Activated T-cell treated with anti-CD3 and anti-CD28 coated beads for 1 hour (primary cell): ENCODE measurements around the gene ABCB6.

Experiments used
- DNase-seq: peaks from one replicate; pipeline ENCODE4 v3.0.0-alpha.2; 2020; ENCODE audit warnings: low read depth

ABCB6 gene

DNA sequence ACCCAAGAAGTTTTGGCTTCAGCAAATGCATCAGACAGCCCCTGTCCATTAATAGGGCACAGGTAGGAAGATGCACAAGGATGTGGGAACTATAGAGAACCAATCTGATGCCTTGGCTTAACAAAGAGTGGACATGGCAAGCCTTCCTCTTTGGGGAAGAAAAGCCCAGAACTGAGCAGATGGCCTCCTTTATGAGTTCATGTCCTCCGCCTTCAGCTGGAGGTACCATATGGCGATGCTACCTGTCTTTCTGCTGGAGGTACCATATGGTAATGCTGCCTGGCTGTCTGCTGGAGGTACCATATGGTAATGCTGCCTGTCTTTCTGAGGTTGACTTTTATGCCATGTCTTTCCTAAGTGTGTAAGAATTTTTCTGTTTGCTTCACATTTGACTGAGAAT is 34.6 kb downstream of the ABCB6 start:
- no peak for DNase-seq

DNA sequence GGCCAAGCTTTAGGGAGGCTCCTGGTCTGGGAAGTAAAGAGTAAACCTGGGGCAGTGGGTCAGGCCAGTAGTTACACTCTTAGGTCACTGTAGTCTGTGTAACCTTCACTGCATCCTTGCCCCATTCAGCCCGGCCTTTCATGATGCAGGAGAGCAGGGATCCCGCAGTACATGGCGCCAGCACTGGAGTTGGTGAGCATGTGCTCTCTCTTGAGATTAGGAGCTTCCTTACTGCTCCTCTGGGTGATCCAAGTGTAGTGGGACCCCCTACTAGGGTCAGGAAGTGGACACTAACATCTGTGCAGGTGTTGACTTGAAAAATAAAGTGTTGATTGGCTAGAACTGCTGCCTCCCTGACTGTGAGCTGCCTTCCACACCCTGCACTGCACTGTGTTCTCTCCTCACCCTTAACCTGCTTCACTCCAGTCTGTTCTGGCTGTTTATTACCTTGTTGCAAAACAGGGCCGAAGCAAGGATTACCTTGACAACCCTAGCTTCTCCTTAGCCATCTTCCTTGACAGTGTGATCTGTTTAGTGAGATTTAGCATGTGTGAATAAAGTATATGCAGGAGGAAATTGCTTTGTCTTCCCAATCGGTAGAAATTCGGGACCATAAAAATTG is 35.5 kb downstream of the ABCB6 start:
- no peak for DNase-seq

DNA sequence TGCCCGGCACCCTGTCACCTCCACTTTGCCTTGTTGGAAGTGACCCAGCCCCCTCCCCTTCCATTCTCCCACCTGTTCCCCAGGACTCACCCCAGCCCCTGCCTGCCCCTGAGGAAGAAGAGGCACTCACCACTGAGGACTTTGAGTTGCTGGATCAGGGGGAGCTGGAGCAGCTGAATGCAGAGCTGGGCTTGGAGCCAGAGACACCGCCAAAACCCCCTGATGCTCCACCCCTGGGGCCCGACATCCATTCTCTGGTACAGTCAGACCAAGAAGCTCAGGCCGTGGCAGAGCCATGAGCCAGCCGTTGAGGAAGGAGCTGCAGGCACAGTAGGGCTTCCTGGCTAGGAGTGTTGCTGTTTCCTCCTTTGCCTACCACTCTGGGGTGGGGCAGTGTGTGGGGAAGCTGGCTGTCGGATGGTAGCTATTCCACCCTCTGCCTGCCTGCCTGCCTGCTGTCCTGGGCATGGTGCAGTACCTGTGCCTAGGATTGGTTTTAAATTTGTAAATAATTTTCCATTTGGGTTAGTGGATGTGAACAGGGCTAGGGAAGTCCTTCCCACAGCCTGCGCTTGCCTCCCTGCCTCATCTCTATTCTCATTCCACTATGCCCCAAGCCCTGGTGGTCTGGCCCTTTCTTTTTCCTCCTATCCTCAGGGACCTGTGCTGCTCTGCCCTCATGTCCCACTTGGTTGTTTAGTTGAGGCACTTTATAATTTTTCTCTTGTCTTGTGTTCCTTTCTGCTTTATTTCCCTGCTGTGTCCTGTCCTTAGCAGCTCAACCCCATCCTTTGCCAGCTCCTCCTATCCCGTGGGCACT is 36.2 kb downstream of the ABCB6 start:
- DNase-seq: no peak

DNA sequence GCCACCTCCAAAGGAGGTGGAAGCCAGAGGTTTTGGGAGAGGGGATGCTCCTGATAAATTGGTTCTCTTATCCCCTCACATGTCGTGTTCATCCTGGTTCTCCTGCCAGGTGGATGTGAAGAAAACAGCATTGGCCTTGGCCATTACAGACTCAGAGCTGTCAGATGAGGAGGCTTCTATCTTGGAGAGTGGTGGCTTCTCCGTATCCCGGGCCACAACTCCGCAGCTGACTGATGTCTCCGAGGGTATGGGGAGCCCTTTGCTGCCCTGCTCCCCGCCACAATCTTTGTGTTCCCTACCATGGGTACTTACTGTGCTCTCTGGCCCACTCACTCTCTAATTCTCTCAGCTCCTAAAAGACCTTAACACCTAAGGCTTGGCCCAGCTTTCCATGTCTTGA is 37.2 kb downstream of the ABCB6 start:
- DNase-seq: no peak

- no peak for DNase-seq
These were observed 37.8 kb downstream of the ABCB6 start for GRCh38 chr2:219180961-219181360.

GRCh38 chr2:219179601-219180465 is 38.9 kb downstream of the ABCB6 start:
- no peak for DNase-seq

- peak; percentile 29 for DNase-seq
These were observed 40.2 kb downstream of the ABCB6 start for GRCh38 chr2:219178377-219179175.

GRCh38 chr2:219177552-219178376 is 41.0 kb downstream of the ABCB6 start, which contains the start of gene RETREG2:
TSS of gene RETREG2 (plus strand) at chr2:219178275. CDS start at chr2:219178353, 78 bp downstream.
- peak; percentile 69 for DNase-seq

DNA sequence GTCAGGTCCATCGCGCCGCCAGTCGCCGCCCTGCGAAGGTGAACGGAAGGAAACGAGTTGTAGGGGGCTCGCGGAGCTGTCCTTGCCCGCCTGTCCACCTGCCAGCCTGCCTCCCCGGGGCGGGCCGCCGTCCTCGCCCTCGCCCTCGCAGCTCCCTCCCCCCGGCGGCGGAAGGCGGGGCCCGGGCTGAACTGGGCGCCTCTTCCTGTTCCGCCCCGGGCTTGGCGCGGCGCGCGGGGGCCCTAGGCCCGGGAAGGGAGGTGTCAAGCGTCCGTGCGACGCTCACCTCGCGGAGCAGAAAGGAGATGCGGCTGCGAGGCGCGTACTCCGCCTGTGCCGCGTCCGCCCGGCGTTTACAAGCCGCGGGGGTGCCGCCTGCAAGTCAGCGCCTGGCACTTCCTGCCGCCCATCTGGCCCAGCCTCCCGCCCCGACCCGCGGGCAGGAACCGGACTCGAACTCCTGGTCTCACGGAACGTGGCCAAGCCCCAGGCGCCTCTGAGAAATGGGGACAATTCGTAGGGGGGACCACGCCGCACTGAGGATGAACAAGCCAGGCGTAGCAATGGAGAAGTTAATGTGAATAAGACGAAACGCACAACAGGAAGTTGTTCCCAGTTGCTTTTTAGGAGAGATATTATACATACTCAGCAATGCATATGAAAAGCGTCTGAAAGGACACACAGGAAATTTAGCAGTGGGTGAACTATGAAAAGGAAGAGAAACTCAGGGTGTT is 41.8 kb downstream of the ABCB6 start, which contains the start of gene CNPPD1:
Gene CNPPD1, minus strand, starts transcription at position 108 of the 734 bp plus-strand sequence. Its CDS starts 97 bp downstream, at position 11.
- DNase-seq: peak; percentile 82

GRCh38 chr2:219175928-219176817 is 42.6 kb downstream of the ABCB6 start:
- DNase-seq: peak; percentile 12

- no peak for DNase-seq
These were observed 43.3 kb downstream of the ABCB6 start for GRCh38 chr2:219175486-219175885.

- DNase-seq: no peak
These were observed 44.0 kb downstream of the ABCB6 start for GRCh38 chr2:219174801-219175200.

GRCh38 chr2:219174146-219174545 is 44.6 kb downstream of the ABCB6 start:
- DNase-seq: no peak

DNA sequence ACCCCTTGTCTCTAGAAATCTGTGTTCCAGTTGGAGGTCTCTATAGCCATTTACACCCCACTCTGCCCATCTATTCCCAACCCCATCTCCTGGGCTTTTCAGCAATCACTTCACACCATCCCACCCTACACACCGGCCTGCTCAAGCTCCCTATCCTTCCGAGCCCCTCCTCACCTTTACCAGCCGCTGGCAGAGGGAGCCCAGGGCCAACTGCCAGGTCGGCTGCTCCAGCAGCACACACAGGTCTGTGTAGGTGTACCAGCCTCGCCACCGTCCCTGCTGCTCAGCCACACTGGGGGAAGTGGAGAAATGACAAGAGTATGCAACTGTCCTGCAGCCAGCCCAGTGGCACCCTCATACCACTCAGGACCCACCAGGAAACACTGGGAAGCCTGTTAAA is 45.6 kb downstream of the ABCB6 start:
- DNase-seq: no peak

DNA sequence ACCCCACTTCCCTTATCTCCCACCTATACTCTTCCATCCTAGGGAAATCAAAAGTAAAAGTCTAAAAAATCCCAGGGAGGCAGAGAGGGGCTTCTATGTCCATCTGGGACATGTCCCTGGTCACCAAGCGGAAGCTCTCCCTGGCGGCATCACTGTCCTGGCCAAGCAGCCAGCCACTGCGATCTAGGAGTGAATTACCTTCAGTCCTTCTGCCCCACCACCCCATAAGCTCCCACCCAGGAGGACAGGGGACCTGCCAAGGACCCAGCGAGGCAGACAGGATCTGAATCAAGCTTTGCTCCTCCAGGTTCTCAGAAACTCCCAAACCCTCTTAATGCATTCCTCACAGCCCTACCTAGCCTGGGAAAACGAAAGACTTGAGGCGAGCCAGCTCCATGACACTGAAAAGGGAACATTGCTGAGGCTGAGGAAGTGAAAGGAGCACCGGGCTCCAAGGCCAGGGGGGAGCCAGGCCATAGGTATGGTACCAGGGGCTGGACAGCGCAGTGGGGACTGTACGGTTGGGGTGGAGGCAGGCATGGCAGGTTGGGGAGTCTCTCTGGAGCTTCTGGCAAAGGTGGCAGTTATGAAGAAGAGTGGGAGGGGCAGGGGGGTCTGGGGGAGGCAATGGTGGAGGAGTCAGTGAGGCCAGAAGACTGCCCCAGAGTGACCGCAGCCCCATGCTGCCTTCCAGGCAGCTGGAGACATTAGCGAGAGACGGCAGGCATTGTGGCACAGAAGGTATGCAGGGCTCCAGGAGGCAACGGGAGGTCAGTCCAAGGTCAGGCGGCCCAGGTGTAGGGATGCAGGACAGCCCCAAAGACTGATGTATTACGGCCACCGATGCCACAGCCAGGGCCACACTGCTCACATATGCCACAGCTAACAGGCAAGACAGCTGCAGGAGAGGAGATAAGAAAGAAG is 46.3 kb downstream of the ABCB6 start:
- DNase-seq: no peak

GRCh38 chr2:219171231-219171651 is 47.5 kb downstream of the ABCB6 start:
- peak; percentile 16 for DNase-seq

GRCh38 chr2:219169930-219170654 is 48.7 kb downstream of the ABCB6 start, which contains the start of gene SLC23A3:
TSS of gene SLC23A3 (minus strand) at chr2:219170029. CDS start at chr2:219169984, 45 bp downstream.
- no peak for DNase-seq
